Embryonic facial prominence (tissue), 1 donor: ENCODE results near the gene VWF.
"Not testable (repeated sequence)": the region's sequence is repeated elsewhere in the genome, so short reads cannot be mapped to it uniquely, and the experiment has no call there.

ENCODE experiments used
- DNase-seq: peaks from one replicate; pipeline ENCODE4 v3.0.0-alpha.2; 2016; ENCODE audit errors: extremely low spot score

The VWF gene

DNA sequence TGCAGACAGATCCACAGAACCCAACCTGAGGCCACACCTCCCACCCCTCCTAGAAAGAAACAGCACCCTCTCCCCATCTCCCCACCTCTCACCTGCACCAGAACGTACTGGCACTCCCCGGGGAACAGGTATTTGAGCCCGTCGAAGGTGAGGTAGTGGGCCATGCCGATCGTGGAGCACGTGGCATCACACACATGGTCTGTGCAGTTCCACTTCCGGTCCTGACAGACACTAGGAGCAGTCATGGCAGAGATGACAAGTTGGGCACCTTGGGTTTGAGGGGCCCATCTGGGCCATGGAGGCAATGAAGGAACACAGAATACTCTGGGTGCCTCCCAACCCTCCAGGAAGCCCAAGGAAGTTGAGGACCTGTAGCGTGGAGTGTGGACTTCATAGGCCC lies 89.9 kb downstream of the VWF start:
- no peak for DNase-seq

DNA sequence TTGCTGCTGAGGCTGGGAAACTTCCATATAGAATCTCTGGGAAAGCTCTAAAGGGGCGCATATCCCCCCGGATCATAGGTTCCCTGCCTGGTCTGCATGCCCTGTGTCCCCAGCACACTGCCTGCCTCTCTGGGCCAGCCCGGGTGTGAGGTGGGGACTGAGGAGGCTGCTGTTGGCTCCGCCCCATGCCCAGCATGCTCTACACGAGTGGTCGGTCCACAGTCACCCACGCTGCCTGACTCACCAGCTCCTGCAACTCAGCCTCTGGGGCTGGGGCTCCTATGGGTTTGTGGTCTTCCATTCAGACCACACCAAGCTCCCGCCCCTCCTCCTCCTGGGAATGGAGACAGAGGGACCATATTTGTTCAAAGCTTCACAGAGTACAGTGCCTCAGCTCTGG lies 90.9 kb downstream of the VWF start:
- no peak for DNase-seq

DNA sequence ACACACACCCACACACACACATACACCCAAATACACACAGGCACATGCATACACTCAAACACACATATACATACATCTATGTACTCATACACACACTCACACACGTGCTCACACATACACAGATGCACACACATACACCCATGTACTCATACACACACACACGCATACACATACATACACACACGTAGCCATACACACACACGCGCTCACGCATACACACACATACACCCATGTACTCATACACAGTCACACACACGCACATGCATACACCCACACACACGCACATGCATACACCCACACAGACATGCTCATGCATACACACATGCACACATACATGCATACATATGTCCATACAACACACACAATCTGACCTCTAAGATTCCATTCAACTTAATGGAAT lies 91.7 kb downstream of the VWF start:
- DNase-seq: no peak

DNA sequence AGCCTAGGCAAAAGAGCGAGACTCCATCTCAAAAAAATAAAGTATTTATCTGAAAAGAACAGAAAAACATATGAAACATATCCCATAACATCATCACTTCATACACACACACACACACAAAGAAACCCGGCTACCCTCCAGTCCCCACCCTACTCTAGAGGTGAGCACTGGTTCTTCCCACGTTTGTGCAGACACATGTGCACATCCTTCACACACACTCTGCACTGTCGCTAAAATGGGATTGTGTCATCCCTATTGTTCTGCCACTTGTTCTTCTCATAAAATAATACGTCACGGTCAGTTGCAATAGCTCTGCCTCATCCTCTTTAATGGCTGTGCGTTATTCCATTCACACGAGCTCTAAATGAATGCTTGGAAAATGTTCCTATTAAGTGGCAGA lies 93.5 kb downstream of the VWF start:
- DNase-seq: no peak

DNA sequence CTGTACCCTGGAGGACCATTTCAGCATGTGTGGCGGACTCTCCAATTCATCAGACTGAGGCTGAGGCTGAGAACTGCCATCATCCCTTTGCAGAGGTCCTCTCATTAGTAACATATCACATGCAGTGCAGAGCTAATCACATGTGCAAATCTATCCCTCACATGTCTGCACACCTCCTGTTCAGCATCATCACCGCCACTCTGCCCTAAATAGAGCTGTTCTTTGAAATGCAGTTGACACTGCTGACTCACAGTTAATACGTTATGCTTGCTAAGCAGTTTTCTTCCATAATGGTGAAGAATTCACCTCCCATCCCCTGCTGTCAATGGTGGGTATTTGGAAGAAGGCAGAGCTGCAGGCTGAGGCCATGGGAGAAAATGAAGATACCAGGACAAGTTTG lies 94.4 kb downstream of the VWF start:
- DNase-seq: no peak

DNA sequence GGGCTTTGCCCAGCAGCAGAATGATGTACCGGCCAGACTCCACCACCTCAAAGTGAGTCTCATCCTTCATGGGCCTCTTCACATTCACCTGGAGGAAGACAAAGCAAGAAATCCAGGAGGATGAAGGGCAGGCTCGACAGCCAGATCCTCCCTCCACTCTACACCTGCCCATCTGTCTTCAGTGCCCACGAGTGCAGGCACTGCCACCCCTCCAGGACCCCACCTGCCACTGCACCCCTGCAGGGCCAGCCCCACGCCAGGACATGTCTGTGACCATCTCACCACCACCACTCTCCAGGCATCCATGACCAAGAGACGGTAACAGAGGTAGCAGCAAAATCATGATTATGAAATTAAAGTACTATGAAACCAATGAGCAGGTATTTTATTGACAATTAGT lies 95.1 kb downstream of the VWF start:
- DNase-seq: no peak

DNA sequence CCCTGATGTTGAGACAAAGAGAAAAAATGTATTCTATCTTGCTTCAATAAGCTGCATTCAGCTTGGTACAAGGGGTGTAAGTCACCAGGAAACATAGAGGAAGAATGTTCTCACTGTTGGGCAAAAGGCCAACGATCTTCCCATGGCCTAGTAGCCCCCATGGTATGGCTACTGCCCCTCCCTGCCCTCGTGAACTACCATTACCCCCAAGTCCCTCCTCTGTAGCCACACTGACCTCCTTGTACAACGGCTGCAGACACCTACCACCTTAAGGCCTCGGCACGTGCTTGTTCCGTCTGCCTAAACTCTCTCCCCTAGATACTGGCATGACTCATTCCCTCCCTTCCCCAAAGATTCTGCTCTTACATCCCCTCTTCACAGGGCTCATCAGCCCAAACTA lies 97.5 kb downstream of the VWF start:
- DNase-seq: no peak

DNA sequence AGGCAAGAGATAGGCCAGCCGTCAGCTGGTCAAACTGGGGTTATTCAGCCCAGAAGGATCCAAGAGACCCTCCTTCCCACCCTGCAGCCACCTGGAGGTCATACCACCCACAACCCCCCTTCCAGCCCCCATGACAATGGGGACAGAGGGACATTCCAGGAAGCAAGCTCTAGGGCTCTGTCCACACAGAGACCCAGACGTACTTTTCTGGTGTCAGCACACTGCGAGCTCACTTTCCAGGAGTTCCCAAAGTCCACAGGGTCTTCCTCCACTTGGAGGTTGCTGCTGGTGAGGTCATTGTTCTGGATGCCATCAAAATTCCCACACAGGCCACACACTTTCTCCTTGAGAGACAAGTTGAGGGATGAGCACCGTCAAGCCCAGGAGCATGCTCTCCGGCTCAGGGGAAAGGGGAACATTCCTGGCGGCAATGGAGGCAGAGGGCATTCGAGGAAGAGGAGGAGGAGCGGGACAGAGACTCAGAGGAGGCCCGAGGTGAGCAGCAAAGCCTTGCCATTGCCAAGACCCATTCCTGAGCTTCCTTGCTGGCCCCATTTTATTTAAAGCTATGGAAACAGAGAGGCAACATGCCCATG lies 98.7 kb downstream of the VWF start:
- DNase-seq: not testable (repeated sequence)

DNA sequence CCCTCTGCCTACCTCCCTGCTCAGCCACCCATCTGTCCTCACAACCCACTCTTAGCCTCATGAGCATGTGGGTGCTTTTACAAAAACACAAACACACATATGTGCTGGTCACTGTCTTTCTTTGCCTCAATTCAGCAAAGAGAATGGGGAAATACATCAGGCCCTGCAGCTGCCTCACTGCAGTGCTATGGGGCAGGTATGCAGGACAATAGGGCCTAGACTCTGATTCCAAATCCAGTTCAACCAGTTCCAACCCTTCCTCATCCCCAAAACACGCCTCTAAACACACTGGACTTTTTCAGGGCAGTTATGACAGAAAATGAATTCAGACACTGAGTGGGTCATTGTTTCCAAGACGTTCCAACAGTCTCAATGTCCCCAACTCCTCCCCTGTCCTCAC lies 100.4 kb downstream of the VWF start:
- not testable (repeated sequence) for DNase-seq

DNA sequence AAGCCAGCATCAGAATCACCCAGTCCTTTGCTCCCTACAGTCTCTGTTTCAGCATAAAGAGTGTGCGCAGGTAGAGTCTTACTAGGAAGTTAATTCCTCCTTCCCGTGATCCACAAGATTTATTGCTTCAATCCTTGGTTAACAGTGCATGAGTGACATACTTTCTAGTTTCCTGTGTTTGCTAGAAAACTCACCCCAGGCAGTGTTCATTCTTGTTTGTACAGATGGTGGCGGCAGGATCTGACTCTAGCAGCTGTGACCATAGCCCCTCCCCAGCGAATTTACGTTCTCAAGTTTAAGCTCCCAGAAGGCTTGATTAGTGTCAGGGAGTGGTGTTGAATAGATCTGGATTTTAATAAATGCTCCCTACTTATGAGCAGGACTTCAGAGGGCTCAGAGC lies 103.5 kb downstream of the VWF start:
- no peak for DNase-seq

DNA sequence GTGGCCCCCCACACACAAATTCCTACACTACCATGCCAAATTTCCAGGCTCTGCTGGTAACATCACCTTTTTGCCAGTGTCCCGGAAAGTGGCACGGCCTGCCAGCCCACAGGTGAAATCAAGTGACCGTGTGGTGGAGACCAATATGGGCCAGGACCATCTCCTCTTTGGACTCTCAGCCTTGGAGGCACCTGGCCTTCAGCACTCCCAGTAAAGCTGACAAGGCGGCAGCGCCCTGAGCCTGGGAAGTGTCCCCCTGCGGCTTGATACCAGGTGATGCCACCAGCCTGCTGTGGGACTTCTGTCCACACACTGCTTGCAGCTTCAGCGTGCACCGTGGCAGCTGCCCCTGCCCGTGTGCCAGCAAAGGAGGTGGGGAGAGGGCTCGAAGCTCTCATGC lies 104.0 kb downstream of the VWF start:
- not testable (repeated sequence) for DNase-seq

DNA sequence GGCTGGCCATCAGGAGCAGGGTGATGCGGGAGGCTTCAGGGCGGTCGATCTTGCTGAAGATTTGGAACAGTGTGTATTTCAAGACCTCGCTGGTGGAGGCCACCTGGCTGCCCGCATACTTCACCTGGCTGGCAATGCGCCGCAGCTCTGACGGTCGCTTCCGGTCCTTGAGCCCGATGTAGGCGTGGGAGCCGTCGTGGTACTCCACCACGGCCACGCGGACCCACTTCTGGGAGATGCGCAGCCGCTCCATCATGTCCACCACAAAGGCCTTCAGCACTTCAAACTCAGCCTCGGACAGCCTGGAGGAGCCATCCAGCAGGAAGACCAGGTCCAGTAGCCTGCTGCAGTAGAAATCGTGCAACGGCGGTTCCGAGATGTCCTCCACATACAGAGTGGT lies 105.2 kb downstream of the VWF start:
- DNase-seq: not testable (repeated sequence)

DNA sequence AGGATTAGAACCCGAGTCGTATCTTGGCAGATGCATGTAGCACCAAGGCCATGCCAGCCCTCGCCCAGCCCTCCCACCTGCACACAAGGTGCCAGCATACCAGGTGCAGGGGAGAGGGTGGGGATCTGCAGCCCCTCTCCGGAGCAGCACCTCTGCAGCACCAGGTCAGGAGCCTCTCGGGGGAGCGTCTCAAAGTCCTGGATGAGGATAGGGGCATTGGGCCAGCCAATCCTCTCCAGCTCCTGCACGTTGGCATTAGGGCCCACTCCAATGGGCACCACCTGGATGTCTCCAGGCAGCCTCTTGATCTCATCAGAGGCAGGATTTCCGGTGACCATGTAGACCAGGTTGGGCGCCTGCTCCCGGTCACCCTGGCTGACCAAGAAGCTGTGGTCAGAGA lies 106.2 kb downstream of the VWF start:
- no peak for DNase-seq

DNA sequence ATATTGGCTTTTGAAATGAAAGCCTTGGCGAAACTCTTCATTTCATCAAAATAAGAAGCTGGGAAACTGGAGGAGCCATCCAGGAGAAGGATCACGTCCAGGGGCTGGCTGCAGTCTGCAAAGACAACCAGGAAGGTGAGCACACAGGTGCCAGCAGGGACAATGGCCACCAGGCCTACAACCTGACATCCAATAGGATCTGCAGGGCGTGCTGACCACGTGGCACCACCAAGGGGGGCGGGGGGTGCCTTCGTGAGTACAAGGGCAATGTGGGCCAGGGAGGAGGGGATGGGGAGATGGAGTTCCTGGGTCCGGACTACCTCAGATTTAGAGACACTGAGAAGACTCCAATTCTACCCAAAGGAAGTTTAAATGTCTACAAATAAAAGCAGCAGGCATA lies 107.7 kb downstream of the VWF start:
- no peak for DNase-seq

DNA sequence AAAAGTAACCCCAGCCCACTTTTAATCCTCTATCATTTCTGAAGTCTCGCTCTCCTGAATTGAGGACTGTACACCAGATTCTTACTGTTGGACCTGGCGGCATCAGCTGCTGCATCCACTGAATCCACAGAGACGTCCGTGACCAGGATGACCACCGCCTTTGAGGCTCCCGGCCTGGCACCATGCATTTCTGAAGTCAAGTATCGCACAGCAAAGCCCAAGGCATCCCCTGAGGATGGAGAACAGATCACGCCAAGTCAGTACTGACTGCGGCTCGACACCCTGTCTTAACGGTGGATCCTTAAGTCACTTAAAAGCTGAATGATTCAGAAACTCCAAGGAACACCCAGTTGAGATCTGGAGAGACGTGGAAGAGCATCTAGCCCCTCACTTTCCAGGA lies 108.5 kb downstream of the VWF start:
- not testable (repeated sequence) for DNase-seq

DNA sequence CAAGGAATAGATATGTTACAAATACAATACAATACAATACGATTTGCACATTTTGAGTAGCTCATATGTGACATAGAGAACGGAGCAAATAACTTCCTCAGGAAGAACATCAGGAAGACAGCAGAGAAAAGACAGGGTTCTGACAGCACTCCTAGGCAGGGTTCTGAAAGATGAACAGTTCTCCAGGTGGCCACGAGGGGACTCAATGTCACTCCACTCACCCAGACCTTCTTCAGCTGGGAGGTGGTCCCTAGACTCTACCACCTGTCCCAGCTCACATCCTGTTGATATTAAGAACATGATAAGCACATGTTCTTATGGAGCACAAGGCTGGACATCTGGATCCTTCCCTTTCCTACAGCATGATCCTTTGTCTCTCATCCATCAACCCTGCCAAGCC lies 109.2 kb downstream of the VWF start:
- not testable (repeated sequence) for DNase-seq

DNA sequence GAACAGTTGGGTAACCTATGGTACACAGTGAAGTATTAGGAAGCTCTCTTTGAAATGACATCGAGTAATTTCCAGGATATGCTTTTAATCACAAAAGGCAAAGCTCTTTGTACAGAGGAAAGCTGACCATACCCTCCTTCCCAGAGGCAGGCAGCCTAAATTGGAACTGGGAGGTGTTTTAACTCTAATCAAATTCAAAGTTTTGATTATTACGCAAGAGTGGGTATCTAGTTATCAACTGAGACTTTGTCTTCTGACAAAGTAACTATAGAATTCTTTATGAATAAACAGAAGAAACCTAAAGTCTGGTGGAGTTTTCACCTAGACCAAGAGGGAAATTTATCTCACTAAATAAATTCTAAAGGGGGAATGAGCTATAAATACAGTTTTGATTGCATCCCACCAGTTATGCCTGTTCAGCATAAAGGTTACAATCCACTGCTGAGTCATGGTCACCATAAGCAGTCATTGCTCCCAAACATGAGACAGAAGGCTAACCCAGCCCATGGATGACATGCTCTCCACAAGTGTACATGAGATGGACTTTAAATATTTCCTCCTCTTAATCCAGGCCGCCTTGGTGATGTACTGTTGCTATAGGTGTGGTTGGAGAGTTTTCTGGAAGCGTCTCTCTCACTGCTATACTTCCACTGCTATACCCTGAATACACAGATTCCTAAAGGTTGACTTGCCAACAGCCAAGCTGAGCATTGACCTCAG lies 113.7 kb downstream of the VWF start:
- not testable (repeated sequence) for DNase-seq

DNA sequence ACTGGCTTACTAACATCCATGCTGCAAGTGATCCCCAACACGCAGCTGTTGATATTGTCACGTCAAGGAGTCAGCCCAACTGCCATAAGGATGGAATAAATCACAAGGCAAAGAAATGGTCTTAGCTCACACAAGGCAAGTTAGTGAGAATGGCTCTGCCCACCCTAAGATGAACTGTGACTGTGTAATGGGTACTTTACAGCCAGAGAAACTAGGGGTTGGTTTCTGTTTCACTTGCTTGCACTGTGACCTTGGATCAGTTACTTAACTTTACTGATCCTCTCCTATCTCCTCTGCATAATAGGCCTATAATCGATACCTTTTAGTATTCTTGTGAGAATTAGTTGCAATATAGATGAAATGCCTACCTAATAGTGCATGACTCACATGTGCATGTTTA lies 127.2 kb downstream of the VWF start:
- DNase-seq: no peak

DNA sequence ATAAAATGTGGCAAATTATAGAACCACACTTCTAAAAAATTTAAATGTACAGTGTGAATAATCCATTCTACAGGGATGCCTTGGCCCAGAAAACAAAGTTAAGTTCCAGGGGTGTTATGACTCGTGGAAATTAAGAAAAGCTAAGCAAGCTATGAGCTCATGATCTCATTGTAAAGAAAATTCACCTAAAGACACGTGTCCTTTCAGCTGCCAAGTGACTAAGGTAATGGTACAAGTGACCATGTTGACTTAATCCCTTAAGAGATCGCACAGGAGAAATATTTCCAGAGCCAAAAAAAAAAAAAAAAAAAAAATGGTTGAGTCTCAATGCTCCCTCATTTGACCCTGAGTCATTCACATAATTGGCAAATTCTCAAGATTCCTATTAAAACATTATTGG lies 128.0 kb downstream of the VWF start:
- DNase-seq: no peak

DNA sequence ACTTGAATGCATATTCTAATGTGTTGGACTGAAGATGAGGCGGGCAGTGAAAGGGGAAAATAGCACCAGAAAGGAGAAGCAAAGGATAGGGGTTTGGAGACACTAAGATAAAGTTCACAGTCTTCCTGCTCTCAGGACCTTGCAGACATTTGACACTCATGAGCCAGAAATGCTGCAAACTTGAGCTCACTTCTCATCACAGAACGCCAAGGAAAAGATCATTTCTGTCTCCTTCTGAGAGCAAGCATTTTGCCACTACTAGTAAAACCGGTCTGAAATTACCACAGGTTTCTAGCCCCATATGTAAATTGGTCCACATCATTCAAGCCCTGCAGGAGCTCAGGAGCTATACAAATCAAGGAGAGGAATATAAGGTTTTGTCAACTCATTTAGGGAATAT lies 134.8 kb downstream of the VWF start:
- no peak for DNase-seq

DNA sequence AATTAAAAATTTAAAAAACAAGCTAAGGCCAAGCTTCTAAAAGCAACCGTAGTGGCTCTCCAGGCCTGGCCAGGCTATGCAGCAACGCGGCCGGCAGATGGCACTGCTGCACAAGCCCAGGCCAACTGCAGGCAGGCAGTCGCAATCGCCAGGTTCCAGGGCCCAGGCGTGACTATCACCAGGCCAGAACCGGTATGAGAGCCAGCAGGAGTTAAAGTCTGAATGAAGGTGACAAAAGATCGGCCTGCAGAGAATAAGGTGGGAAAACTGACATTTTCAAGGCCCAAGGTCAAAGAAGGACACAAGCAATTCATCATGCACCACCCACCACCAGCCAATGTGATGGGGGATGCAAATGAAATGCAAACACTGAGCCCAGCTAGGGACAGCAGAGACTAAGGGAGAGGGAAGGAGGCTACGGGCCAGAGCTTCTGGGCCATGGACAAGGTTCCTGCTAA lies 135.8 kb downstream of the VWF start:
- DNase-seq: peak; percentile 20

DNA sequence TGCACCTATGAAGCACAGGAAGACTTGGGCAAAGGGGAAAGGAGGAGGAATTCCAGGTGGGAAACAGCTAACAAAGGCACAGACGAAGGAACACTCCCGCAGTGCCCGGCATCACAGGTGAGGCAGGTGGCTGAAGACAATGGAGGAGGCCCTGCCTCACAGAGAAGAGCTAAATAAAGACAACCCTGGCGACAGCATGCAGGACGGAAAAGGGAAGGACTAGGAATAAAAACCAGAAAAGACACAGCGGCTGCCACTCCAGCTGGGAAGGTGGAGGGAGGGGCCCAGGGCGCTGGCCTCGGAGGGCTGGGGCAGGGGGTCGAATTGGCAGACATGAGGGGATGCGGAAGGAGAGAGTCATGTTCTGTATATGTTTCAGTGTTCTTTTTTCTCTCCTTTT lies 136.4 kb downstream of the VWF start:
- no peak for DNase-seq

DNA sequence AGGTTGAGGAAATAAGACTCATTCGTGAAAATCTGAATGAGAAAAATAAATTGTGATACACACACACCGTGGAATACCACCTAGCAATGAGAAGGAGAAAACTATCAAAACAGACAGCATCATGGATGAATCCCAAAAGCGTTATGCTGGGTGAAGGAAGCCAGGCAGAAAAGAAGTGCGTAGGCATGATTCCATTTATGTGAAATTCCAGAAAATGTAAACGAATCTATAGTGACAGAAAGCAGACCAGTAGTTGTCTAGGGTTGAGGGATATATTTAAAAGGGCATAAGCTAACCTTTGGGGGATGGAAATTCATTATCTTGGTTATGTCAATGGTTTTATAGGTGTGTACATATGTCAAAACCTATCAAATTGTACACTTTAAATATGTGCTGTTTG lies 136.9 kb downstream of the VWF start:
- DNase-seq: no peak

DNA sequence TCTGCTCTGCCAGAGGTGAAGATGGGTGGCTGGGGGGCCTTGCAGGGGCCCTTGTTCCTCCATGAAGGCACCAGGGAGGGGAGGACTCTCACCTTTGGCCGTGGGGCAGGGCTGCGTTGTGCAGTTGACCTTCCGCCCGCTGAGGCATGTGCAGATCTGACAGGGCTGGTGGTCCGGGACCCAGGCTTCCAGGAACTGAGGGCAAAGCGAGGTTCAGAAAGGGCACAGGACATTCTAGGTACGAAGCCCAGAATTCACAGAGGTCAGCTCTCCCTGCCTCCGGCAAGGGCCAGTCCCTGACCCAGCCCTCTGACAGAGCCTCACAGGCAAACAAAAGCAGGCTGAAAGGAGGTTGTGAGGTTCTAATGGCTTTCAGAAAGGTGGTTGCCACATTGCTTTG lies 139.0 kb downstream of the VWF start:
- no peak for DNase-seq
